Measurements from ENCODE around the gene ANP32E.

The ANP32E gene

GRCh38 chr1:150235852-150236613, at the start of gene ANP32E:
Gene ANP32E (minus strand): TSS chr1:150236112. CDS start chr1:150235786, 326 bp downstream.
- peak within 1 kb of the TSS; percentile 78 for H3K4me3 ChIP-seq (ENCODE audit: low read depth, low read length)

- peak overlapping the region; percentile 49 for H3K4me3 ChIP-seq (ENCODE audit: low read depth, low read length)
Observed at GRCh38 chr1:150283260-150283659, 47.3 kb upstream of the ANP32E start.

GRCh38 chr1:150282558-150282958, 46.6 kb upstream of the ANP32E start:
- H3K4me3 ChIP-seq (ENCODE audit: low read depth, low read length), result peak overlapping the region; percentile 49

GRCh38 chr1:150281758-150282557, 46.0 kb upstream of the ANP32E start, which contains the start of gene CIART:
Gene CIART (plus strand): TSS chr1:150282554. CDS start chr1:150283268, 714 bp downstream.
- peak within 1 kb of the TSS; percentile 49 for H3K4me3 ChIP-seq (ENCODE audit: low read depth, low read length)

GRCh38 chr1:150281221-150281757, 45.4 kb upstream of the ANP32E start:
- H3K4me3 ChIP-seq (ENCODE audit: low read depth, low read length), result peak overlapping the region; percentile 35

DNA sequence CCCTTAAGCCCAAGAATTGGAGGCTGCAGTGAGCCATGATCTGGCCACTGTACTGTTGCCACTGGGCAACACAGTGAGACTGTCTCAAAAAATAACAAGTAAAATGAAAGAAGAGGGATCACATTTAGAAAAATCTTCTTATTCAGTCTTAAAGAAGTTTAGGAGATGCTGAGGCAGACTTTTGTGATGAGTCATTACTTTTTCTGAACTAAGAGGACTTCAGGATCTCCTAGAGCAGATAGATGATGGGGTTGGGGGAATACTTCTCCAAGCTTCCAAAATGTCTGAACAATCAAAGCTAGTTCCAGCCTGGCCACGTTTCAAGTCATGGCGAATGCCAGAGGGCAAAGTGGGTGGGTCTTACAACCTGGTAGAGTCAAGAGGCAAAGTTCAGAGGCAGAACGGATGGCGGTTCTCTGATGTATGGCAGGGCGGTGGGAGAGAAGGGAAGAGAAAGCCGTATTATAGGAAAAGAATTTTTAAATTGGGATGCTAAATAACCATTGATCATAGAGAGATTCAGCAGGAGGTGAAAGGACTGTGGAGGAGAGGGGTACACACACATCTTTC, 44.3 kb upstream of the ANP32E start:
- H3K4me3 ChIP-seq (ENCODE audit: low read depth, low read length), result no peak overlapping the region

- no peak overlapping the region for H3K4me3 ChIP-seq (ENCODE audit: low read depth, low read length)
Observed at GRCh38 chr1:150273311-150273710, 37.4 kb upstream of the ANP32E start.

- H3K4me3 ChIP-seq (ENCODE audit: low read depth, low read length), result no peak overlapping the region
Observed at GRCh38 chr1:150271291-150271959, 35.5 kb upstream of the ANP32E start.

DNA sequence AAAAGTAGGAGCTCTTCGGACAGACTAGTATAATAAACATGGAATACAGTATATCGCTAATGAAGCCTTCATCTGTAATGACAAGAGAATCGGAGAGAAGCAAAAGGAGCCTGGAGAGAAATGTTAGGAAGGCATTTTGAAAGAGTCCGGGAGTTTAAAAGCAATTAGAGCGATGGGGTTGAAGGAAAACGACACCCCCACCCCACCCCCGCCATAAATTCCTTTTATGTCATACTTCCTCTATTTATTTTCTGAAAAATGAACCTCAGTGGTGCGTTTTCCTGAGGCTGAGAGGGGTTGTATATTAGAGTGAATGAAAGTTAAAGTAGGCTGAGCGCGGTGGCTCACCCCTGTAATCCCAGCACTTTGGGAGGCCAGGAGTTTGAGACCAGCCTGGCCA, 33.5 kb upstream of the ANP32E start:
- H3K4me3 ChIP-seq (ENCODE audit: low read depth, low read length), result peak overlapping the region; percentile 94

- H3K4me3 ChIP-seq (ENCODE audit: low read depth, low read length), result peak within 1 kb of the TSS; percentile 94
Observed at GRCh38 chr1:150268705-150269403, 32.9 kb upstream of the ANP32E start, which contains the start of gene APH1A. Gene APH1A (minus strand): TSS chr1:150269016. CDS start chr1:150268810, 206 bp downstream.

DNA sequence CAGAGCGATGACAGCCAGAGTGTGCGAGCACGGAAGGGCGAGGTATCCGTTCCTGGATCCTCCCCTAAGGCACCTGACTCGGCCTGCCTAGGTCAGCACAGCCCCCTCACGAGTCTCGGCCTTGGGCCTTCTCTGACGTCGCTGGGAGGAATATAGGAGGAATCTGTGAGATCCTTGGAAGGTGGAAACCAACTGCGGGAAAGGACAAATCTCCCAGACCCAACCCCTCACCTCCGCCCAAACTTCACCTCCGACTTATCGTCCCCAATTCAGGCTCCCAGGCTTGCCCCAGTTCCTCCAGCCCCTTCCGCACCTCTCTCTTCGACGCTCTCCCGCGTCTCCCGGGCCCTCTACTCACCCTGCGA, 32.4 kb upstream of the ANP32E start:
- H3K4me3 ChIP-seq (ENCODE audit: low read depth, low read length), result peak overlapping the region; percentile 94

DNA sequence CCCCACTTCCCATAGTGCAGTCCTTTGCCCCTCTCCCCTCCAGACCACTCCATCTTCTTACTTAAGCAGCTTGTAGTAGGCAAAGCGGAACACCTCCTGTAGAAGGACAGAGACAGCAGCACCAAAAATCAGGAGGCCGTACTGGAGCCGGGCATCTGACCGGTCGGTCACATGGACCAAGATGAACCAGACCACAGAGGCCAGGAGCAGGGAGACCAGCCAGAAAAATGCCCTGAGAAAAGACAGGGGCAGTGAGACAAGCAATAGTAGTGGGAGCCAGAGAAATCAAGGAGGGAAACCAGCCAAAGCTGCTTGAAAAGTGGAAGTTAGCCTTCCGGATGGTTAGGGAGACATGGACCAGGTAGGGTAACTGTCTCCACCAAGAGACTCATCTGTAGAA, 32.0 kb upstream of the ANP32E start:
- H3K4me3 ChIP-seq (ENCODE audit: low read depth, low read length), result peak overlapping the region; percentile 94

DNA sequence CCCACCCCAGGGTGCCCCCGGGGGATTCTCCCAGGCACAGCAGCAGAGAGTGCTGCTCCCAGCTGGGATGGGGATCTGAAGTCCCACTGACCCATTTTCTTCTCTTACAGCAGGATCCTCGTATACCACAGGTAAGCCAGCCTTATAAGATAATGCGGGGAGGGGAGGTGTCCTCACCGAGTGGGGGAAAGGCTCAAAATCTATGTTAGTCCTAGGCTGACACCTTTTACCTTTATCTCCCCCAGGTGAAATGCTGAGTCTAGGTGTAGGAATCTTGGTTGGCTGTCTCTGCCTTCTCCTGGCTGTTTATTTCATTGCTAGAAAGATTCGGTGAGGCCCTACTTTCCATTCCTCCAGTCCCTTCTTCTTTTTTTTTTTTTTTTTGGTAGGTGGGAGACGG, 27.6 kb upstream of the ANP32E start:
- H3K4me3 ChIP-seq (ENCODE audit: low read depth, low read length), result no peak overlapping the region

GRCh38 chr1:150262388-150263320, 26.7 kb upstream of the ANP32E start:
- no peak overlapping the region for H3K4me3 ChIP-seq (ENCODE audit: low read depth, low read length)

DNA sequence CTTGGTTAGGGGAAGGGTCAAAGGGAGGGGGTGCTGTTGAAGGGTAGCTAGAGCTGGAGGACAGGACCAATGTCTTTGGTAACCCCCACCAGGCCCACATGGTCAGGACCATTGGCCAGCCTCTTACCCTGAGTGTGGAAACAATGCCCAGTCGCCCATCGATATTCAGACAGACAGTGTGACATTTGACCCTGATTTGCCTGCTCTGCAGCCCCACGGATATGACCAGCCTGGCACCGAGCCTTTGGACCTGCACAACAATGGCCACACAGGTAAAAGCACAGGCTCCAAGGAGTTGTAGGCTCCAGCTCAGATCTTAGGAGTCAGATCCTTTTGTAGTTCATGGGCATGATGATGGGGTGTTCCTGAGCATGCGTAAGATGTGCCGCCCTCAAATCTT, 25.5 kb upstream of the ANP32E start:
- no peak overlapping the region for H3K4me3 ChIP-seq (ENCODE audit: low read depth, low read length)

DNA sequence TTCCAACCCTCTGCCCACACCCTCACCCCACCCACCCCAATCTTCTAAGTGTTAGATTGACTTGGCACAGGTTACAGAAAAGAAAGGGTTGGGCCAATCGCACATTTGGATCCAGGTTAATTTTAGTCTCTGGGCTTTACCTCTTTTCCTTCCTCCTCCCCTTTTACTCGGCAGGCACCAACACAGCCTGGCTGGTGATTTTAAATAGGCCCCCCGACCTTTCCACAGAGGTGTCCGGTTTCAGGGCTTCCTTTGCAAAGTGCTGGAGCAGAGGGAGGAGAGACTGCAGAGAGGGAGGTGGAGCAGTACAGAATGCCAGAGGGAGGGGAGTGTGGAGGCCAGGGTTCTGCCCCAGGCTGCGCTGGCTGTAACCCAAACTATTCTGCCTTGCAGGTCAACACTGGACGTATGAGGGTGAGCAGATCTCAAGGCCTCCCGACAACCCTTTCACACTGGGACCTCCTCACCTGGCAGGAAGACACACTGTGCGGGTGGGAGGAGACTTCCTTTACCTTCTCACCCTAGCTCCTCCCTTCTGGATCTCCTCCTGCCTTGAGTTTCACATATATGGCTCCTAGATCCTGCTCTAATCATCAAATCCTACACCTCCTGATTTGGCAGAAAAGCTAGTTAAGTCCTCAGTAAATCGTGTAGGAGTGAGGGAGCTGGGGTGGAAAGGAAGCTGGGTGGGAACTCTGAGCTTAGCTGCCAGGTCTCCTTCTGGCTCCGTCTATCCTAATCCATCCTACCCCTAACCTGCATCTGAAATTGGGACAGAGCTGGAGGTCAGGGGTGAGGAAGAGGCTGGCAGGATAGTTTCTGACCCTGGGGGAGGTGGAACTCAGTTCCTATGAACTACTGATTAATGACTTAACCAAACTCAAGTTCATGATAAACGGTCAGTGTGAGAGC, 24.1 kb upstream of the ANP32E start:
- peak overlapping the region; percentile 62 for H3K4me3 ChIP-seq (ENCODE audit: low read depth, low read length)

DNA sequence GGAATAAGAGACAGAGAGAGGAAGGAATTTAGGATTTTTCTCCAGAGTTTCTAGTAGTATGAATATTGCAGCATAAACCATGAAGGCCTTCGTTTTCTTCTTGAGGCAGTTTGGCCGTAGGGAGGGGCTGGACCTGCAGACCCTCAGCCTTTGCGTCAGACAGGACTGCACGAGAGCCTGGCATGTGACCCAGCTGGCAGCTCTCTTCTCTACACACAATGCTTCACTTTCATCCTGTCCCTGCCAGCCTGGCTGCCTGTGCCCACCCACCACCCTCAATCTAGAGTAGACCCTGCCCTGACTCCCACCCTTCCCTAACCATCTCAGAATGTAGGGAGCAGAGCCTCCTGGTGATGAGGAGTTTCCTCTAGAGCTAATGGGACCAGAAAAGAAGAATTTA, 23.3 kb upstream of the ANP32E start:
- peak overlapping the region; percentile 62 for H3K4me3 ChIP-seq (ENCODE audit: low read depth, low read length)

Data from iPS-11a (cell line).